H1 (cell line): ENCODE measurements around the gene TPST2. TPM values are rescaled to one million over a fixed set of nuclear protein-coding genes. Genes with fewer than 3 reads are reported as not detected.

Experiments used
- CTCF ChIA-PET: fragments of 300-600 bp; sonication (Branson Sonifier 250); formaldehyde crosslinking; loops from one replicate; lab custom pipeline; 2021; ENCODE audit not compliant: partially characterized antibody; lab: Charles Lee
- POLR2A ChIA-PET: fragments of 300-600 bp; sonication (Branson Sonifier 250); formaldehyde crosslinking; loops from one replicate; lab custom pipeline; 2021; ENCODE audit warnings: inconsistent platforms; ENCODE audit not compliant: partially characterized antibody; lab: Charles Lee
- DNase-seq, 2 experiments: peaks; one replicate each; pipeline versions ENCODE4 v3.0.0 to v3.0.0-alpha.2; 2010 to 2022; ENCODE audit warnings: low spot score in 2 of 2, low read depth in 1 of 2, mixed read lengths in 1 of 2
- FAIRE-seq: peaks from 2 replicates; lab custom pipeline; 2011; peaks lifted over from hg19 to GRCh38; lab: Jason Lieb, UNC
- H2AFZ ChIP-seq: 2 replicates; pipeline ENCODE4 v1.8.1; 2012; ENCODE audit warnings: low read length, inconsistent platforms
- H2AK5ac ChIP-seq: 2 replicates; pipeline ENCODE4 v1.6.1; 2013; ENCODE audit warnings: low read depth, low read length
- H2BK120ac ChIP-seq: replicated peaks from 2 replicates; pipeline ENCODE3; 2013; ENCODE audit warnings: low read depth, low read length, inconsistent platforms
- H2BK12ac ChIP-seq: 2 replicates; pipeline ENCODE4 v1.6.1; 2013; ENCODE audit warnings: low read depth, low read length
- H2BK15ac ChIP-seq: 2 replicates; pipeline ENCODE4 v1.6.1; 2013; ENCODE audit warnings: low read length
- H2BK20ac ChIP-seq: 2 replicates; pipeline ENCODE4 v1.6.1; 2013; ENCODE audit warnings: low read length
- H2BK5ac ChIP-seq: 2 replicates; pipeline ENCODE4 v1.6.1; 2013; ENCODE audit warnings: low read depth, low read length
- H3K14ac ChIP-seq: 2 replicates; pipeline ENCODE4 v1.6.1; 2013; ENCODE audit warnings: inconsistent platforms; ENCODE audit not compliant: insufficient read length
- H3K18ac ChIP-seq: 2 replicates; pipeline ENCODE4 v1.6.1; 2013; ENCODE audit warnings: low read length; ENCODE audit errors: extremely low read depth
- H3K23ac ChIP-seq: 2 replicates; pipeline ENCODE4 v1.6.1; 2013; ENCODE audit warnings: inconsistent platforms; ENCODE audit not compliant: insufficient read length
- H3K23me2 ChIP-seq: 2 replicates; pipeline ENCODE4 v1.6.1; 2013; ENCODE audit warnings: low read depth, low read length
- H3K27ac ChIP-seq: 2 replicates; pipeline ENCODE4 v1.6.1; 2011; ENCODE audit warnings: low read depth, low read length, inconsistent platforms
- H3K27me3 ChIP-seq, 4 experiments: replicated peaks in 1 of 4; 1 replicate in 1 of 4; 2 replicates in 3 of 4; pipeline versions ENCODE4 v1.6.1 to v1.8.1; 2011 to 2013; ENCODE audit warnings: low read length in 3 of 4, mild to moderate bottlenecking in 3 of 4, inconsistent platforms in 2 of 4, mixed read lengths in 2 of 4, moderate library complexity in 1 of 4; ENCODE audit not compliant: control insufficient read depth in 3 of 4, insufficient read depth in 3 of 4; ENCODE audit errors: extremely low read depth in 1 of 4
- H3K36me3 ChIP-seq, 4 experiments: 2 replicates each; pipeline versions ENCODE4 v1.6.1 to v1.8.1; 2011 to 2013; ENCODE audit warnings: mild to moderate bottlenecking in 4 of 4, low read length in 3 of 4, moderate library complexity in 2 of 4, control low read depth in 1 of 4, inconsistent platforms in 1 of 4; ENCODE audit not compliant: insufficient read depth in 4 of 4, control insufficient read depth in 2 of 4
- H3K4ac ChIP-seq: replicated peaks from 2 replicates; pipeline ENCODE3; 2013; ENCODE audit warnings: low read length, low read depth, mixed read lengths, inconsistent platforms; ENCODE audit not compliant: insufficient read length
- H3K4me1 ChIP-seq, 4 experiments: replicated peaks in 1 of 4; 1 replicate in 1 of 4; 2 replicates in 3 of 4; pipeline versions ENCODE4 v1.6.1 to v1.8.1; 2011 to 2013; ENCODE audit warnings: low read length in 3 of 4, inconsistent platforms in 2 of 4, mixed read lengths in 1 of 4; ENCODE audit not compliant: insufficient read depth in 4 of 4, control insufficient read depth in 3 of 4
- H3K4me2 ChIP-seq, 2 experiments: 2 replicates each; pipeline versions ENCODE4 v1.6.1 to v1.8.1; 2011 to 2013; ENCODE audit warnings: low read depth in 2 of 2, low read length in 2 of 2, control low read depth in 1 of 2, inconsistent platforms in 1 of 2, mild to moderate bottlenecking in 1 of 2; ENCODE audit not compliant: insufficient read depth in 1 of 2
- H3K4me3 ChIP-seq, 4 experiments: fragments of 200-600, 300-600 bp in 1 of 4; sonication (generic), shearing (Covaris generic), sonication (Bioruptor Twin) in 1 of 4; 2 replicates each; pipeline versions ENCODE4 v1.5.1 to v1.8.1; 2011 to 2016; ENCODE audit warnings: low read length in 4 of 4, low read depth in 3 of 4, control low read depth in 2 of 4, inconsistent platforms in 2 of 4, mild to moderate bottlenecking in 2 of 4, mixed read lengths in 1 of 4, moderate library complexity in 1 of 4; ENCODE audit not compliant: insufficient read depth in 2 of 4; ENCODE audit errors: extremely low read depth in 1 of 4
- H3K56ac ChIP-seq: replicated peaks from 2 replicates; pipeline ENCODE3; 2013; ENCODE audit warnings: low read depth, mild to moderate bottlenecking, mixed read lengths, low read length, inconsistent platforms; ENCODE audit not compliant: insufficient read length
- H3K79me1 ChIP-seq: 2 replicates; pipeline ENCODE4 v1.6.1; 2013; ENCODE audit warnings: low read depth, low read length, control low read depth
- H3K79me2 ChIP-seq, 2 experiments: 2 replicates each; pipeline versions ENCODE4 v1.6.1 to v1.8.1; 2012 to 2013; ENCODE audit warnings: low read length in 2 of 2, mild to moderate bottlenecking in 2 of 2, inconsistent platforms in 1 of 2; ENCODE audit not compliant: insufficient read depth in 2 of 2, control insufficient read depth in 1 of 2
- H3K9ac ChIP-seq, 4 experiments: replicated peaks in 1 of 4; 1 replicate in 1 of 4; 2 replicates in 3 of 4; pipeline versions ENCODE4 v1.6.1 to v1.8.1; 2011 to 2013; ENCODE audit warnings: low read depth in 3 of 4, low read length in 3 of 4, control low read depth in 2 of 4, mild to moderate bottlenecking in 2 of 4, moderate library complexity in 2 of 4, inconsistent platforms in 1 of 4; ENCODE audit errors: extremely low read depth in 1 of 4
- H3K9me3 ChIP-seq, 2 experiments: 2 replicates each; pipeline versions ENCODE4 v1.6.1 to v1.8.1; 2012 to 2013; ENCODE audit warnings: mild to moderate bottlenecking in 2 of 2, moderate library complexity in 2 of 2, control low read depth in 1 of 2, inconsistent platforms in 1 of 2, low read depth in 1 of 2, low read length in 1 of 2, mixed read lengths in 1 of 2; ENCODE audit not compliant: insufficient read depth in 2 of 2
- H4K20me1 ChIP-seq, 2 experiments: replicated peaks in 1 of 2; 2 replicates each; pipeline versions ENCODE3 to v1.8.1; 2011 to 2013; ENCODE audit warnings: inconsistent platforms in 2 of 2, low read length in 2 of 2, mild to moderate bottlenecking in 1 of 2; ENCODE audit not compliant: insufficient read depth in 2 of 2, control insufficient read depth in 1 of 2
- H4K5ac ChIP-seq: 2 replicates; pipeline ENCODE4 v1.6.1; 2013; ENCODE audit warnings: low read length, low read depth, mixed read lengths, inconsistent platforms; ENCODE audit not compliant: insufficient read length
- H4K8ac ChIP-seq: 2 replicates; pipeline ENCODE4 v1.8.0; 2013; ENCODE audit warnings: mild to moderate bottlenecking, moderate library complexity, low read length, inconsistent platforms; ENCODE audit not compliant: insufficient read depth; ENCODE audit errors: extremely low read depth
- H4K91ac ChIP-seq: replicated peaks from 2 replicates; pipeline ENCODE3; 2013; ENCODE audit warnings: low read length, mixed read lengths, inconsistent platforms; ENCODE audit not compliant: insufficient read length
- CEBPB ChIP-seq: IDR thresholded peaks from 2 replicates; pipeline ENCODE4 v1.6.1; 2012; ENCODE audit warnings: low read depth, low read length
- CHD2 ChIP-seq: IDR thresholded peaks from 2 replicates; pipeline ENCODE4 v1.6.1; 2012; ENCODE audit warnings: low read length, improper control_type of control experiment
- CTCF ChIP-seq, 3 experiments: IDR thresholded peaks; 1 replicate in 2 of 3; 2 replicates in 1 of 3; pipeline versions ENCODE4 v1.5.1 to v1.6.1; 2011; ENCODE audit warnings: low read length in 3 of 3, mild to moderate bottlenecking in 3 of 3, inconsistent platforms in 2 of 3, low read depth in 1 of 3, moderate library complexity in 1 of 3; ENCODE audit not compliant: insufficient read depth in 1 of 3; ENCODE audit errors: control extremely low read depth in 1 of 3
- HDAC2 ChIP-seq, 2 experiments: fragments of 300-600 bp in 1 of 2; sonication (generic) in 1 of 2; IDR thresholded peaks; 2 replicates each; pipeline ENCODE4 v1.6.1; 2011 to 2012; ENCODE audit warnings: low read depth in 2 of 2, low read length in 2 of 2, mild to moderate bottlenecking in 2 of 2, moderate library complexity in 2 of 2, borderline replicate concordance in 1 of 2, inconsistent platforms in 1 of 2
- MAFK ChIP-seq: IDR thresholded peaks from 2 replicates; pipeline ENCODE4 v1.6.1; 2012; ENCODE audit warnings: low read depth, mild to moderate bottlenecking, improper control_type of control experiment, low read length
- SP2 ChIP-seq: IDR thresholded peaks from 2 replicates; pipeline ENCODE4 v1.6.1; 2012; ENCODE audit warnings: mild to moderate bottlenecking, low read length, inconsistent platforms
- WGBS, 2 experiments: shearing (Covaris generic) in 1 of 2; methylation state at CpG; one replicate each; pipeline versions ENCODE4 v1.1.6 to v1.1.7; 2013 to 2015; ENCODE audit warnings: low lambda C conversion rate in 2 of 2, mixed read lengths in 2 of 2, inconsistent platforms in 1 of 2, low coverage in 1 of 2, missing lambda C conversion rate in 1 of 2; ENCODE audit not compliant: insufficient replicate concordance in 2 of 2, insufficient coverage in 1 of 2, insufficient read length in 1 of 2; ENCODE audit errors: extremely low coverage in 1 of 2, missing lambda C conversion rate in 1 of 2; 5-methylcytosine and 5-hydroxymethylcytosine counted together
- polyA plus RNA-seq, 7 experiments: library from polyadenylated mRNA; depleted of rRNA in 3 of 7; stranded (reverse) in 5 of 7; unstranded in 2 of 7; fragments of >200 nt in 5 of 7; fragments of 200-250 nt in 2 of 7; gene quantifications; 1 replicate in 5 of 7; 2 replicates in 1 of 7; 4 replicates in 1 of 7; pipeline versions ENCODE4 v1.2.1 to v1.2.3, GENCODE V29; 2011 to 2013; ENCODE audit warnings: missing spikeins in 2 of 7, mixed read lengths in 2 of 7
- total RNA-seq: library from RNA; stranded (reverse); fragmentation: NEBNext Ultra II Directional; extraction: Animal tissue kit (Norgen Biotek cat#: 25700); gene quantifications from 2 replicates; pipeline ENCODE4 v1.2.1, GENCODE V29; 2021

TPST2 gene
- total and polyA plus RNA-seq, 2 of the 8 experiments (the other 6 are each of a cell fraction or from before 2014, with no cell fraction given) = 58.8 to 143 TPM

- DNase-seq (no peak), FAIRE-seq (no peak)
- H3K4me2 ChIP-seq = no peak within 1 kb of the TSS
- H3K14ac ChIP-seq = no peak within 1 kb of the TSS
- no peak within 1 kb of the TSS for H4K91ac ChIP-seq
- H2BK12ac ChIP-seq = no peak within 1 kb of the TSS
- no peak within 1 kb of the TSS for H4K5ac ChIP-seq
- no peaks in the 10 kb centered on the region for H3K36me3 ChIP-seq
- H3K9me3 ChIP-seq = 0 out of 4 replicates have a peak, but pooled peaks cover 0 to 3% of the 10 kb centered on the region in 2 experiments
- no peak within 1 kb of the TSS for H2BK5ac ChIP-seq
- no peaks in the 10 kb centered on the region for H3K23me2 ChIP-seq
- no peak within 1 kb of the TSS for H3K18ac ChIP-seq
- no peaks in the 10 kb centered on the region for H4K20me1 ChIP-seq
- H3K4me1 ChIP-seq = peaks cover 6 to 15% (median 13%) of the 10 kb centered on the region in 4 experiments
- no peak within 1 kb of the TSS for H3K23ac ChIP-seq
- H3K79me1 ChIP-seq = no peaks in the 10 kb centered on the region
- no peak within 1 kb of the TSS for H4K8ac ChIP-seq
- H3K9ac ChIP-seq = no peak within 1 kb of the TSS
- H3K56ac ChIP-seq = no peak within 1 kb of the TSS
- H3K4me3 ChIP-seq = no peak within 1 kb of the TSS
- ChIA-PET POLR2A (no interaction called here), CTCF (interaction anchor here (0.9 to 1.4 kb wide), 4 partner anchors 12 to 88 kb away, joined by 3 to 6 read pairs (median 4); no protein-coding TSS in a partner anchor)
- no peak within 1 kb of the TSS for H3K4ac ChIP-seq
- no peak within 1 kb of the TSS for H2AFZ ChIP-seq
- peak within 1 kb of the TSS; percentile 27 for H2BK120ac ChIP-seq
- no peak within 1 kb of the TSS for H2AK5ac ChIP-seq
- TF ChIP-seq HDAC2 (IDR thresholded peaks at IDR 0.05; ENCODE audit: borderline replicate concordance in 1 of 2, low read depth in 2 of 2, low read length in 2 of 2) = no peak
- no peak for TF ChIP-seq CTCF (IDR thresholded peaks at IDR 0.05; ENCODE audit: control extremely low read depth in 1 of 3, insufficient read depth in 1 of 3, low read depth in 1 of 3, low read length in 3 of 3)
- TF ChIP-seq MAFK = peak; percentile 4; the same call in 1 of the 2 replicates
- no peak for TF ChIP-seq SP2
- TF ChIP-seq CEBPB = no peak
- TF ChIP-seq CHD2 = no peak
- WGBS, 2 experiments = 83% methylated on average over 6 of the region's 7 CpGs; no CpG with 5 or more reads in 1 of the 2 experiments
- H3K27ac ChIP-seq = no peak within 1 kb of the TSS
- no peaks in the 10 kb centered on the region for H3K79me2 ChIP-seq
- H2BK15ac ChIP-seq = peak within 1 kb of the TSS; percentile 7; the same call in 1 of the 2 replicates
- no peaks in the 10 kb centered on the region; a peak in 1 of 7 replicates for H3K27me3 ChIP-seq
- no peak within 1 kb of the TSS for H2BK20ac ChIP-seq
Measured at GRCh38 chr22:26621663-26622062, 31.7 kb upstream of the TPST2 start, which contains the start of gene CRYBA4. TSS of gene CRYBA4 (plus strand) at chr22:26621963. CDS start at chr22:26622597, 634 bp downstream.
